Loucy (cell line): Measurements from ENCODE around the gene RRH.

Experiments
- EZH2phosphoT487 ChIP-seq: fragments of 200-600 bp; IDR thresholded peaks from 2 replicates; pipeline ENCODE4 v1.6.1; 2018; ENCODE audit warnings: antibody characterized with exemption, mild to moderate bottlenecking, moderate library complexity, borderline replicate concordance
- TF ChIP-seq, protein P1 (sequence below): fragments of 200-600 bp; sonication (generic); conservative IDR thresholded peaks from 2 replicates; pipeline ENCODE4 v1.5.1; 2014; ENCODE audit warnings: mild to moderate bottlenecking, antibody characterized with exemption, low read length

DNA sequence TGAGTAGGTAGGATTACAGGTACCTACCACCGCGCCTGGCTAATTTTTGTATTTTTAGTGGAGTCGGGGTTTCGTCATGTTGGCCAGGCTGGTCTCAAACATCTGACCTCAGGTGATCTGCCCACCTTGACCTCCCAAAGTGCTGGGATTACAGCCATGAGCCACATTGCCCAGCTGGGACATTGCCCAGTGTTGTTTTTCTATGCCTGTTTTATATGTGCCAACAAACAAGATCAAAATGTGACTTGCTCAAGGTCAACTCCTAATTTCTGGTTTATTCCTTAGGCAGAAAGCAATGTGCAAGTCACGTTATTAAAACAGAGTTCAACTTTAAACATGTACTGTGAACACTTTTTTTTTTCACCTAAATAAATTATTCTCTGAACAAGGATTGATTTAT lies 22.8 kb downstream of the RRH start:
- TF ChIP-seq, protein P1, sequence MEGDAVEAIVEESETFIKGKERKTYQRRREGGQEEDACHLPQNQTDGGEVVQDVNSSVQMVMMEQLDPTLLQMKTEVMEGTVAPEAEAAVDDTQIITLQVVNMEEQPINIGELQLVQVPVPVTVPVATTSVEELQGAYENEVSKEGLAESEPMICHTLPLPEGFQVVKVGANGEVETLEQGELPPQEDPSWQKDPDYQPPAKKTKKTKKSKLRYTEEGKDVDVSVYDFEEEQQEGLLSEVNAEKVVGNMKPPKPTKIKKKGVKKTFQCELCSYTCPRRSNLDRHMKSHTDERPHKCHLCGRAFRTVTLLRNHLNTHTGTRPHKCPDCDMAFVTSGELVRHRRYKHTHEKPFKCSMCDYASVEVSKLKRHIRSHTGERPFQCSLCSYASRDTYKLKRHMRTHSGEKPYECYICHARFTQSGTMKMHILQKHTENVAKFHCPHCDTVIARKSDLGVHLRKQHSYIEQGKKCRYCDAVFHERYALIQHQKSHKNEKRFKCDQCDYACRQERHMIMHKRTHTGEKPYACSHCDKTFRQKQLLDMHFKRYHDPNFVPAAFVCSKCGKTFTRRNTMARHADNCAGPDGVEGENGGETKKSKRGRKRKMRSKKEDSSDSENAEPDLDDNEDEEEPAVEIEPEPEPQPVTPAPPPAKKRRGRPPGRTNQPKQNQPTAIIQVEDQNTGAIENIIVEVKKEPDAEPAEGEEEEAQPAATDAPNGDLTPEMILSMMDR: no peak
- no peak for TF ChIP-seq EZH2phosphoT487
